Medulla oblongata (tissue), 1 donor: ENCODE measurements around the gene STAC3.

Source experiments
- DNase-seq: peaks from one replicate; pipeline ENCODE4 v3.0.0-alpha.2; 2015; ENCODE audit errors: extremely low spot score

The STAC3 gene

GRCh38 chr12:57210461-57210860 is 40.5 kb downstream of the STAC3 start:
- DNase-seq: no peak

GRCh38 chr12:57209916-57210315 is 41.1 kb downstream of the STAC3 start:
- DNase-seq: no peak

GRCh38 chr12:57208631-57209282 is 42.2 kb downstream of the STAC3 start:
- peak; percentile 62 for DNase-seq

GRCh38 chr12:57207731-57208630 is 43.0 kb downstream of the STAC3 start:
- no peak for DNase-seq

GRCh38 chr12:57205931-57206330 is 45.1 kb downstream of the STAC3 start:
- no peak for DNase-seq

GRCh38 chr12:57205186-57205585 is 45.8 kb downstream of the STAC3 start:
- no peak for DNase-seq

GRCh38 chr12:57204454-57204853 is 46.5 kb downstream of the STAC3 start:
- no peak for DNase-seq

- DNase-seq: no peak
Measured at GRCh38 chr12:57203791-57204190, 47.2 kb downstream of the STAC3 start.

GRCh38 chr12:57203201-57203600 is 47.8 kb downstream of the STAC3 start:
- no peak for DNase-seq

- DNase-seq: no peak
Measured at GRCh38 chr12:57202321-57202720, 48.7 kb downstream of the STAC3 start.

GRCh38 chr12:57201631-57202030 is 49.4 kb downstream of the STAC3 start:
- no peak for DNase-seq

- no peak for DNase-seq
Measured at GRCh38 chr12:57201219-57201618, 49.8 kb downstream of the STAC3 start.

- DNase-seq: no peak
Measured at GRCh38 chr12:57200497-57200896, 50.5 kb downstream of the STAC3 start.

GRCh38 chr12:57199191-57199590 is 51.8 kb downstream of the STAC3 start:
- DNase-seq: no peak

- DNase-seq: no peak
Measured at GRCh38 chr12:57198329-57198728, 52.7 kb downstream of the STAC3 start.

GRCh38 chr12:57196956-57197355 is 54.0 kb downstream of the STAC3 start:
- no peak for DNase-seq

- DNase-seq: no peak
Measured at GRCh38 chr12:57196439-57196838, 54.5 kb downstream of the STAC3 start.

- no peak for DNase-seq
Measured at GRCh38 chr12:57195611-57196371, 55.2 kb downstream of the STAC3 start.

- DNase-seq: no peak
Measured at GRCh38 chr12:57195186-57195585, 55.8 kb downstream of the STAC3 start.

- DNase-seq: no peak
Measured at GRCh38 chr12:57194253-57194652, 56.7 kb downstream of the STAC3 start.

GRCh38 chr12:57193706-57194245 is 57.2 kb downstream of the STAC3 start:
- DNase-seq: no peak
